GM23248 (cell line): ENCODE measurements around the gene TNS2. TPM values are rescaled to one million over a fixed set of nuclear protein-coding genes. Genes with fewer than 3 reads are reported as not detected.
"Not testable (repeated sequence)": the region's sequence is repeated elsewhere in the genome, so short reads cannot be mapped to it uniquely, and the experiment has no call there.

Experiments
- DNase-seq: peaks from one replicate; pipeline ENCODE4 v3.0.0-alpha.2; 2015
- H2AFZ ChIP-seq: fragments of 200-600 bp; sonication (generic); 2 replicates; pipeline ENCODE4 v1.6.1; 2016; ENCODE audit warnings: antibody characterized with exemption
- H3F3A ChIP-seq: fragments of 200-600 bp; sonication (generic); 2 replicates; pipeline ENCODE4 v1.6.1; 2016; ENCODE audit warnings: mild to moderate bottlenecking, antibody characterized with exemption, mixed run types; ENCODE audit not compliant: insufficient read depth
- H3K27ac ChIP-seq: fragments of 200-600 bp; sonication (generic); 2 replicates; pipeline ENCODE4 v1.5.1; 2016; ENCODE audit warnings: mild to moderate bottlenecking
- H3K27me3 ChIP-seq: fragments of 200-600 bp; sonication (generic); replicated peaks from 2 replicates; pipeline ENCODE4 v1.6.1; 2016; ENCODE audit warnings: mild to moderate bottlenecking; ENCODE audit not compliant: insufficient read depth
- H3K36me3 ChIP-seq: fragments of 200-600 bp; sonication (generic); 2 replicates; pipeline ENCODE4 v1.6.1; 2016; ENCODE audit warnings: low read depth, mild to moderate bottlenecking
- H3K4me1 ChIP-seq: fragments of 200-600 bp; sonication (generic); 2 replicates; pipeline ENCODE4 v1.6.1; 2016; ENCODE audit warnings: mild to moderate bottlenecking; ENCODE audit not compliant: insufficient read depth
- H3K4me2 ChIP-seq: fragments of 200-600 bp; sonication (generic); one replicate; pipeline ENCODE4 v1.6.1; 2016; ENCODE audit warnings: mild to moderate bottlenecking; ENCODE audit not compliant: unreplicated experiment
- H3K4me3 ChIP-seq: fragments of 200-600 bp; sonication (generic); 2 replicates; pipeline ENCODE4 v1.5.1; 2016; ENCODE audit warnings: mild to moderate bottlenecking
- H3K79me2 ChIP-seq: fragments of 200-600 bp; sonication (generic); 2 replicates; pipeline ENCODE4 v1.6.1; 2016; ENCODE audit warnings: mild to moderate bottlenecking; ENCODE audit not compliant: insufficient read depth
- H3K9ac ChIP-seq: fragments of 200-600 bp; sonication (generic); 2 replicates; pipeline ENCODE4 v1.6.1; 2016; ENCODE audit warnings: mild to moderate bottlenecking
- H3K9me2 ChIP-seq: fragments of 200-600 bp; sonication (generic); 2 replicates; pipeline ENCODE4 v1.6.1; 2016; ENCODE audit warnings: mixed run types, mild to moderate bottlenecking, moderate library complexity; ENCODE audit not compliant: insufficient read depth
- H3K9me3 ChIP-seq: fragments of 200-600 bp; sonication (generic); one replicate; pipeline ENCODE4 v1.6.1; 2017; ENCODE audit warnings: low read depth
- H4K20me1 ChIP-seq: fragments of 200-600 bp; sonication (generic); 2 replicates; pipeline ENCODE4 v1.6.0; 2016; ENCODE audit not compliant: insufficient read depth
- EZH2 ChIP-seq: fragments of 200-600 bp; sonication (generic); IDR thresholded peaks from 2 replicates; pipeline ENCODE4 v1.6.1; 2018; ENCODE audit warnings: antibody characterized with exemption, mild to moderate bottlenecking; ENCODE audit not compliant: insufficient read depth, poor library complexity, severe bottlenecking
- EZH2phosphoT487 ChIP-seq: fragments of 200-600 bp; sonication (generic); IDR thresholded peaks from 2 replicates; pipeline ENCODE4 v1.6.1; 2018; ENCODE audit warnings: antibody characterized with exemption, moderate library complexity, mild to moderate bottlenecking, low read depth; ENCODE audit not compliant: insufficient read depth
- WGBS, 2 experiments: methylation state at CpG; one replicate each; pipeline ENCODE4 v1.1.6; 2015 to 2017; ENCODE audit warnings: low lambda C conversion rate in 2 of 2, low coverage in 1 of 2; ENCODE audit errors: missing lambda C conversion rate in 2 of 2; 5-methylcytosine and 5-hydroxymethylcytosine counted together
- in situ Hi-C: fragments of 300-500 bp; cut with MboI; formaldehyde crosslinking; loops from 2 replicates; pipeline ENCODE4 v1.15.0; 2020
- polyA plus RNA-seq: library from polyadenylated mRNA; unstranded; fragments of >200 nt; fragmentation: Nextera tagmentation; extraction: Ambion mirVana; gene quantifications from 2 replicates; pipeline ENCODE4 v1.2.1, GENCODE V29; 2016
- total RNA-seq: library from RNA; depleted of rRNA; stranded (reverse); fragments of >200 nt; shearing (Covaris generic); gene quantifications from 2 replicates; pipeline ENCODE4 v1.2.3, GENCODE V29; 2014

TNS2 gene
- total and polyA plus RNA-seq, 2 experiments from 2014 or later, result 26.1 to 41.6 TPM

DNA sequence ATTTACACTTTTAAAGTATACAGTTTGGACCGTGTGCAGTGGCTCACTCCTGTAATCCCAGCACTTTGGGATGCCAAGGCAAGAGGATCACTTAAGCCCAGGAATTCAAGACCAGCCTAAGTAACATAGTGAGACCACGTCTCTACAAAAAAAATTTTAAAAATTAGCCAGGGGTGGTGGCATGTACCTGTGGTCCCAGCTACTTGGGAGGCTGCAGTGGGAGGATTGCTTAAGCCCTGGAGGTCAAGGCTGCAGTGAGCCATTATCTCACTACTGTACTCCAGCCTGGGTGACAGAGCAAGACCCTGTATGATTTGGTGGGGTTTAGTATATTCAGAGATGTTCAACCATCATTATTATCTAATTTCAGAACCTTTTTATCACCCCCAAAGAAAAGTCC is 38.9 kb upstream of the TNS2 start:
- no peak overlapping the region for H3K27ac ChIP-seq
- no peak overlapping the region for H2AFZ ChIP-seq
- WGBS, 2 experiments, result 75 to 80% methylated on average over 2 of the region's 2 CpGs
- peaks cover 37% of the 10 kb centered on the region for H3K4me1 ChIP-seq
- in situ Hi-C loops, result no loop called here
- no peak overlapping the region for H3K4me3 ChIP-seq
- H3K79me2 ChIP-seq, result peaks cover 97% of the 10 kb centered on the region
- H3K9me2 ChIP-seq, result no peaks in the 10 kb centered on the region
- H3K36me3 ChIP-seq, result peaks cover 4% of the 10 kb centered on the region; the same call in 1 of the 2 replicates
- H3F3A ChIP-seq, result no peaks in the 10 kb centered on the region
- DNase-seq, result no peak
- peak overlapping the region; percentile 26; the same call in 1 of the 2 replicates for H3K9ac ChIP-seq
- H3K4me2 ChIP-seq, result no peak overlapping the region
- H3K27me3 ChIP-seq, result no peaks in the 10 kb centered on the region
- peaks cover 16% of the 10 kb centered on the region for H4K20me1 ChIP-seq
- TF ChIP-seq EZH2phosphoT487, result no peak
- no peak for TF ChIP-seq EZH2
- H3K9me3 ChIP-seq, result no peaks in the 10 kb centered on the region

- Histone ChIP-seq H3K9me2 (no peaks in the 10 kb centered on the region), H3K79me2 (peaks cover 100% of the 10 kb centered on the region), H3K9me3 (no peaks in the 10 kb centered on the region), H4K20me1 (peaks cover 16% of the 10 kb centered on the region), H3F3A (no peaks in the 10 kb centered on the region), H3K27ac (0 out of 2 replicates have a peak overlapping the region, but pooled peaks have one; percentile 3), H3K9ac (peak overlapping the region; percentile 26; the same call in 1 of the 2 replicates), H3K4me2 (no peak overlapping the region), H3K4me1 (peaks cover 47% of the 10 kb centered on the region), H3K36me3 (peaks cover 12% of the 10 kb centered on the region; the same call in 1 of the 2 replicates), H3K27me3 (no peaks in the 10 kb centered on the region), H3K4me3 (no peak overlapping the region), H2AFZ (no peak overlapping the region)
- DNase-seq, result no peak
- 84 to 94% methylated on average over 3 of the region's 3 CpGs for WGBS, 2 experiments
- no peak for TF ChIP-seq EZH2
- no peak for TF ChIP-seq EZH2phosphoT487
- in situ Hi-C loops, result no loop called here
Measured at GRCh38 chr12:53011889-53012288, 38.0 kb upstream of the TNS2 start.

DNA sequence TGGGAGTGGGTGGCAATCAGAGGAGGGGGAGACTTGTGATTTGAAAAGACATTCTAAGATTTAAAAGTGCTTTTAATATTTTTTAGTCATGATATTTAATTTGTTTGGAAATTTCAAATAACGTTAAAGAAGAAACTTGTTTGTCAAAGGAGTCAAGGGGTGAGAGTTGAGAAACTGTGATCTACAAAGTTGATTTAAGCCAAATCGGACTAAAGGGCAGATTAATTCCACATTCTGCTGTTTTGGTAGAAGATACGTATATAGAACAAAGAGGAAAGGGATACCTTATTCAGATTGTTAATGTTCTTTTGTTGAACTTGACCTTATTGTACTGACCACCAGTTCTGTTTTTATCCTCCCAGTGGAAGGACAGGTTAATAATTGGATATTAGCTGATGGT is 36.9 kb upstream of the TNS2 start:
- H3K27me3 ChIP-seq, result no peaks in the 10 kb centered on the region
- H3K9me2 ChIP-seq, result no peaks in the 10 kb centered on the region
- H3F3A ChIP-seq, result 0 out of 2 replicates have a peak, but pooled peaks cover 6% of the 10 kb centered on the region
- no peak overlapping the region for H3K4me3 ChIP-seq
- no peak overlapping the region for H2AFZ ChIP-seq
- DNase-seq, result no peak
- H3K9me3 ChIP-seq, result no peaks in the 10 kb centered on the region
- H3K4me2 ChIP-seq, result no peak overlapping the region
- H3K36me3 ChIP-seq, result peaks cover 22% of the 10 kb centered on the region; the same call in 1 of the 2 replicates
- in situ Hi-C loops, result no loop called here
- TF ChIP-seq EZH2phosphoT487 (no peak), EZH2 (no peak)
- H3K4me1 ChIP-seq, result peaks cover 42% of the 10 kb centered on the region
- H3K27ac ChIP-seq, result no peak overlapping the region
- WGBS, 2 experiments, result 84 to 89% methylated on average over 3 of the region's 3 CpGs
- no peak overlapping the region for H3K9ac ChIP-seq
- peaks cover 100% of the 10 kb centered on the region for H3K79me2 ChIP-seq
- peaks cover 7% of the 10 kb centered on the region; the same call in 1 of the 2 replicates for H4K20me1 ChIP-seq

GRCh38 chr12:53014709-53015108 is 35.2 kb upstream of the TNS2 start:
- H3K4me3 ChIP-seq, result no peak overlapping the region
- 75 to 82% methylated on average over 2 of the region's 2 CpGs for WGBS, 2 experiments
- H3K79me2 ChIP-seq, result peaks cover 97% of the 10 kb centered on the region
- DNase-seq, result no peak
- no peaks in the 10 kb centered on the region for H3K27me3 ChIP-seq
- H3K36me3 ChIP-seq, result peaks cover 37% of the 10 kb centered on the region
- no peak overlapping the region for H3K9ac ChIP-seq
- in situ Hi-C loops, result no loop called here
- peaks cover 7% of the 10 kb centered on the region; the same call in 1 of the 2 replicates for H4K20me1 ChIP-seq
- H3F3A ChIP-seq, result peaks cover 10% of the 10 kb centered on the region; the same call in 1 of the 2 replicates
- TF ChIP-seq EZH2phosphoT487, result no peak
- H3K4me1 ChIP-seq, result peaks cover 25% of the 10 kb centered on the region
- H3K9me2 ChIP-seq, result no peaks in the 10 kb centered on the region
- H2AFZ ChIP-seq, result no peak overlapping the region
- no peak overlapping the region for H3K4me2 ChIP-seq
- H3K27ac ChIP-seq, result no peak overlapping the region
- H3K9me3 ChIP-seq, result no peaks in the 10 kb centered on the region

DNA sequence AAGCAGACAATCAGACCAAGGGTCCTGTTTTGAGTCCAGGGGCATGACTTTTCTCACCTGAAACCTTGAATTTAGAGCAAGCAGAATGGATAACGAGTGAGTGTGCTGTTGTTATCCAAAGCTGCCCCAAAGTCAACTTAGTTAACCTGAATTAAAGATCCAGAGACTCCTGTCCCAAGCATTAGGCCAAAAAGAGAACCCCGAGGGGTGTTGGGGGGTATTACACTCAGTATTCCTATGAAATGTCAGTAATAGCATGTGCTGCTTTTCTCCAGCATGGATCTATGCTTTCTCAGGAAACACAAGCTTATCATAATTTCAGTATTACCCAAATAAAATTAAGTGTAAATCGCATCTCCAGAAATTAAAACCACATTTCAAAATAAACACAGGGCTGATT is 24.6 kb upstream of the TNS2 start:
- TF ChIP-seq EZH2, result no peak
- no peak for TF ChIP-seq EZH2phosphoT487
- peaks cover 84% of the 10 kb centered on the region for H3K79me2 ChIP-seq

GRCh38 chr12:53027014-53027413 is 22.9 kb upstream of the TNS2 start:
- H3K27ac ChIP-seq, H3K27me3 ChIP-seq, H3K9me3 ChIP-seq, H2AFZ ChIP-seq, H3K4me2 ChIP-seq, H4K20me1 ChIP-seq, H3K4me3 ChIP-seq, in situ Hi-C loops, H3K9me2 ChIP-seq, DNase-seq, H3K4me1 ChIP-seq, H3K9ac ChIP-seq: not testable (repeated sequence)
- peaks cover 83% of the 10 kb centered on the region for H3K79me2 ChIP-seq
- H3K36me3 ChIP-seq, result peaks cover 89% of the 10 kb centered on the region
- peaks cover 51% of the 10 kb centered on the region for H3F3A ChIP-seq
- 89 to 90% methylated on average over 12 to 13 of the region's 13 CpGs for WGBS, 2 experiments

More for the DNA sequence above, 24.6 kb upstream of the TNS2 start:
- DNase-seq, result no peak
- Histone ChIP-seq H2AFZ (no peak overlapping the region), H3K4me2 (no peak overlapping the region), H3K4me3 (no peak overlapping the region), H3K9me3 (no peaks in the 10 kb centered on the region), H4K20me1 (no peaks in the 10 kb centered on the region), H3K27me3 (no peaks in the 10 kb centered on the region), H3K27ac (no peak overlapping the region), H3K4me1 (no peaks in the 10 kb centered on the region), H3K9me2 (no peaks in the 10 kb centered on the region), H3F3A (peaks cover 53% of the 10 kb centered on the region), H3K36me3 (peaks cover 89% of the 10 kb centered on the region), H3K9ac (no peak overlapping the region)
- 76 to 81% methylated on average over 3 of the region's 3 CpGs for WGBS, 2 experiments
- in situ Hi-C loops, result no loop called here
